Measurements from ENCODE around the gene CAMK1D. TPM values are rescaled to one million over a fixed set of nuclear protein-coding genes. Genes with fewer than 3 reads are reported as not detected.

CAMK1D gene
- total RNA-seq, 2 experiments from 2014 or later: 19.0 to 25.6 TPM

- Histone ChIP-seq H3K4me3 (ENCODE audit: low read depth, low read length, poor library complexity, severe bottlenecking) (no peak overlapping the region), H3K9me3 (ENCODE audit: low read length) (peaks cover 5% of the 10 kb centered on the region; the same call in 1 of the 2 replicates), H3K27ac (ENCODE audit: low read depth, low read length, poor library complexity, severe bottlenecking) (no peak overlapping the region), H2AFZ (ENCODE audit: low read length) (no peak overlapping the region), H3K79me2 (ENCODE audit: insufficient read depth, low read depth, low read length) (no peaks in the 10 kb centered on the region), H3K36me3 (ENCODE audit: insufficient read depth, low read length) (peaks cover 20% of the 10 kb centered on the region), H3K4me1 (ENCODE audit: insufficient read depth, low read length, poor library complexity, severe bottlenecking) (no peaks in the 10 kb centered on the region), H3K9me2 (ENCODE audit: insufficient read depth, low read length) (no peaks in the 10 kb centered on the region), H3K4me2 (ENCODE audit: low read length) (no peak overlapping the region), H4K20me1 (ENCODE audit: insufficient read depth, low read length) (no peaks in the 10 kb centered on the region)
- TF ChIP-seq EZH2phosphoT487 (IDR thresholded peaks at IDR 0.05; ENCODE audit: borderline replicate concordance, low read depth, low read length): no peak
- no peak for TF ChIP-seq CTCF (conservative IDR thresholded peaks at IDR 0.05; ENCODE audit: low read length)
- no peak for DNase-seq (ENCODE audit: low spot score)
- ChIA-PET CTCF (ENCODE audit: unreplicated experiment) (no interaction called here), POLR2A (no interaction called here)
- BruUV-seq (replicated peaks): no TSS peak
- intact Hi-C loops (cut with micrococcal nuclease; ENCODE audit: unreplicated experiment): no loop called here
Measured at GRCh38 chr10:12812571-12812970, 463.2 kb downstream of the CAMK1D start.

- H2AFZ ChIP-seq (ENCODE audit: low read length): no peak overlapping the region
- intact Hi-C loops (cut with micrococcal nuclease; ENCODE audit: unreplicated experiment): no loop called here
- H3K4me1 ChIP-seq (ENCODE audit: insufficient read depth, low read length, poor library complexity, severe bottlenecking): no peaks in the 10 kb centered on the region
- H3K4me2 ChIP-seq (ENCODE audit: low read length): no peak overlapping the region
- no peaks in the 10 kb centered on the region for H4K20me1 ChIP-seq (ENCODE audit: insufficient read depth, low read length)
- ChIA-PET POLR2A (interaction anchor here (1.1 kb wide), 1 partner anchor 64 kb away, joined by 3 read pairs; no protein-coding TSS in a partner anchor), CTCF (ENCODE audit: unreplicated experiment) (no interaction called here)
- H3K36me3 ChIP-seq (ENCODE audit: insufficient read depth, low read length): peaks cover 20% of the 10 kb centered on the region
- H3K27ac ChIP-seq (ENCODE audit: low read depth, low read length, poor library complexity, severe bottlenecking): no peak overlapping the region
- no peak for TF ChIP-seq CTCF (conservative IDR thresholded peaks at IDR 0.05; ENCODE audit: low read length)
- no peak for TF ChIP-seq EZH2phosphoT487 (IDR thresholded peaks at IDR 0.05; ENCODE audit: borderline replicate concordance, low read depth, low read length)
- H3K4me3 ChIP-seq (ENCODE audit: low read depth, low read length, poor library complexity, severe bottlenecking): no peak overlapping the region
- H3K9me3 ChIP-seq (ENCODE audit: low read length): peaks cover 4% of the 10 kb centered on the region; the same call in 1 of the 2 replicates
- H3K9me2 ChIP-seq (ENCODE audit: insufficient read depth, low read length): no peaks in the 10 kb centered on the region
- no peak for DNase-seq (ENCODE audit: low spot score)
- no peaks in the 10 kb centered on the region for H3K79me2 ChIP-seq (ENCODE audit: insufficient read depth, low read depth, low read length)
- no TSS peak for BruUV-seq (replicated peaks)
Measured at GRCh38 chr10:12814166-12814565, 464.8 kb downstream of the CAMK1D start.

GRCh38 chr10:12819071-12819470 is 469.7 kb downstream of the CAMK1D start:
- Histone ChIP-seq H3K27ac (ENCODE audit: low read depth, low read length, poor library complexity, severe bottlenecking) (no peak overlapping the region), H3K79me2 (ENCODE audit: insufficient read depth, low read depth, low read length) (no peaks in the 10 kb centered on the region), H3K9me2 (ENCODE audit: insufficient read depth, low read length) (no peaks in the 10 kb centered on the region), H3K4me1 (ENCODE audit: insufficient read depth, low read length, poor library complexity, severe bottlenecking) (no peaks in the 10 kb centered on the region), H3K36me3 (ENCODE audit: insufficient read depth, low read length) (peaks cover 19% of the 10 kb centered on the region), H3K4me2 (ENCODE audit: low read length) (no peak overlapping the region), H2AFZ (ENCODE audit: low read length) (no peak overlapping the region), H3K9me3 (ENCODE audit: low read length) (no peaks in the 10 kb centered on the region), H3K4me3 (ENCODE audit: low read depth, low read length, poor library complexity, severe bottlenecking) (no peak overlapping the region), H4K20me1 (ENCODE audit: insufficient read depth, low read length) (no peaks in the 10 kb centered on the region)
- no peak for TF ChIP-seq CTCF (conservative IDR thresholded peaks at IDR 0.05; ENCODE audit: low read length)
- TF ChIP-seq EZH2phosphoT487 (IDR thresholded peaks at IDR 0.05; ENCODE audit: borderline replicate concordance, low read depth, low read length): no peak
- intact Hi-C loops (cut with micrococcal nuclease; ENCODE audit: unreplicated experiment): no loop called here
- DNase-seq (ENCODE audit: low spot score): no peak
- BruUV-seq (replicated peaks): no TSS peak
- ChIA-PET CTCF (ENCODE audit: unreplicated experiment) (no interaction called here), POLR2A (no interaction called here)

Data from OCI-LY7 (cell line).